ENCODE data around the gene STPG4. TPM values are rescaled to one million over a fixed set of nuclear protein-coding genes. Genes with fewer than 3 reads are reported as not detected.

STPG4 gene
- total and polyA plus RNA-seq, 2 experiments from 2014 or later = not detected

- 55 to 59% methylated on average over 15 of the region's 15 CpGs for WGBS, 2 experiments (ENCODE audit: low coverage in 1 of 2, low lambda C conversion rate in 2 of 2, missing lambda C conversion rate in 2 of 2)
- peak; percentile 89 for DNase-seq
- Histone ChIP-seq H3K9me2 (ENCODE audit: insufficient read depth) (no peaks in the 10 kb centered on the region), H3K4me2 (ENCODE audit: unreplicated experiment) (peak overlapping the region; percentile 59), H3K4me1 (ENCODE audit: insufficient read depth) (peaks cover 65% of the 10 kb centered on the region), H3K4me3 (no peak overlapping the region), H3K9me3 (ENCODE audit: low read depth) (no peaks in the 10 kb centered on the region), H3K9ac (peak overlapping the region; percentile 83), H3K27ac (peak overlapping the region; percentile 99), H2AFZ (no peak overlapping the region), H3K36me3 (ENCODE audit: low read depth) (0 out of 2 replicates have a peak, but pooled peaks cover 5% of the 10 kb centered on the region), H3F3A (ENCODE audit: insufficient read depth) (peaks cover 65% of the 10 kb centered on the region), H3K27me3 (replicated peaks; ENCODE audit: insufficient read depth) (no peaks in the 10 kb centered on the region), H3K79me2 (ENCODE audit: insufficient read depth) (0 out of 2 replicates have a peak, but pooled peaks cover 4% of the 10 kb centered on the region), H4K20me1 (ENCODE audit: insufficient read depth) (no peaks in the 10 kb centered on the region)
- in situ Hi-C loops (cut with MboI) = no loop called here
- TF ChIP-seq EZH2phosphoT487 (IDR thresholded peaks at IDR 0.05; ENCODE audit: insufficient read depth, low read depth) = no peak
- no peak for TF ChIP-seq EZH2 (IDR thresholded peaks at IDR 0.05; ENCODE audit: insufficient read depth, poor library complexity, severe bottlenecking)
These were observed 83.9 kb downstream of the STPG4 start for GRCh38 chr2:47070920-47071824.

- H3K27me3 ChIP-seq (replicated peaks; ENCODE audit: insufficient read depth) = no peaks in the 10 kb centered on the region
- no peaks in the 10 kb centered on the region for H4K20me1 ChIP-seq (ENCODE audit: insufficient read depth)
- H3K4me2 ChIP-seq (ENCODE audit: unreplicated experiment) = peak overlapping the region; percentile 59
- H3F3A ChIP-seq (ENCODE audit: insufficient read depth) = peaks cover 63% of the 10 kb centered on the region
- TF ChIP-seq EZH2phosphoT487 (IDR thresholded peaks at IDR 0.05; ENCODE audit: insufficient read depth, low read depth) = no peak
- no peak for TF ChIP-seq EZH2 (IDR thresholded peaks at IDR 0.05; ENCODE audit: insufficient read depth, poor library complexity, severe bottlenecking)
- H3K79me2 ChIP-seq (ENCODE audit: insufficient read depth) = 0 out of 2 replicates have a peak, but pooled peaks cover 4% of the 10 kb centered on the region
- H2AFZ ChIP-seq = no peak overlapping the region
- no peak overlapping the region for H3K4me3 ChIP-seq
- H3K9me3 ChIP-seq (ENCODE audit: low read depth) = no peaks in the 10 kb centered on the region
- WGBS, 2 experiments (ENCODE audit: low coverage in 1 of 2, low lambda C conversion rate in 2 of 2, missing lambda C conversion rate in 2 of 2) = 67 to 72% methylated on average over 10 to 12 of the region's 13 CpGs
- peak; percentile 38 for DNase-seq
- no peaks in the 10 kb centered on the region for H3K9me2 ChIP-seq (ENCODE audit: insufficient read depth)
- H3K4me1 ChIP-seq (ENCODE audit: insufficient read depth) = peaks cover 65% of the 10 kb centered on the region
- in situ Hi-C loops (cut with MboI) = no loop called here
- H3K36me3 ChIP-seq (ENCODE audit: low read depth) = 0 out of 2 replicates have a peak, but pooled peaks cover 5% of the 10 kb centered on the region
- peak overlapping the region; percentile 99 for H3K27ac ChIP-seq
- H3K9ac ChIP-seq = peak overlapping the region; percentile 83
These were observed 84.8 kb downstream of the STPG4 start for GRCh38 chr2:47070155-47070919.

GRCh38 chr2:47069628-47070154 lies 85.4 kb downstream of the STPG4 start:
- H3K4me2 ChIP-seq (ENCODE audit: unreplicated experiment) = peak overlapping the region; percentile 23
- no peaks in the 10 kb centered on the region for H3K27me3 ChIP-seq (replicated peaks; ENCODE audit: insufficient read depth)
- no peaks in the 10 kb centered on the region for H3K9me3 ChIP-seq (ENCODE audit: low read depth)
- H3K9ac ChIP-seq = peak overlapping the region; percentile 83
- no peak overlapping the region for H3K4me3 ChIP-seq
- peak; percentile 53 for DNase-seq
- WGBS, 2 experiments (ENCODE audit: low coverage in 1 of 2, low lambda C conversion rate in 2 of 2, missing lambda C conversion rate in 2 of 2) = 23 to 24% methylated on average over 5 of the region's 6 CpGs
- peaks cover 66% of the 10 kb centered on the region for H3F3A ChIP-seq (ENCODE audit: insufficient read depth)
- in situ Hi-C loops (cut with MboI) = no loop called here
- 0 out of 2 replicates have a peak, but pooled peaks cover 5% of the 10 kb centered on the region for H3K36me3 ChIP-seq (ENCODE audit: low read depth)
- H4K20me1 ChIP-seq (ENCODE audit: insufficient read depth) = no peaks in the 10 kb centered on the region
- 0 out of 2 replicates have a peak, but pooled peaks cover 4% of the 10 kb centered on the region for H3K79me2 ChIP-seq (ENCODE audit: insufficient read depth)
- no peaks in the 10 kb centered on the region for H3K9me2 ChIP-seq (ENCODE audit: insufficient read depth)
- TF ChIP-seq EZH2 (IDR thresholded peaks at IDR 0.05; ENCODE audit: insufficient read depth, poor library complexity, severe bottlenecking) (no peak), EZH2phosphoT487 (IDR thresholded peaks at IDR 0.05; ENCODE audit: insufficient read depth, low read depth) (no peak)
- H2AFZ ChIP-seq = no peak overlapping the region
- H3K4me1 ChIP-seq (ENCODE audit: insufficient read depth) = peaks cover 67% of the 10 kb centered on the region
- H3K27ac ChIP-seq = peak overlapping the region; percentile 99

Data from GM23248 (cell line).